ENCODE measurements around the gene LANCL1. TPM values are rescaled to one million over a fixed set of nuclear protein-coding genes. Genes with fewer than 3 reads are reported as not detected.

The LANCL1 gene
- total RNA-seq, result 10 to 100 TPM; 31.7 to 31.9 TPM

- peak; percentile 90 for DNase-seq
- CTCF ChIA-PET, result interaction anchor here (0.9 to 1.0 kb wide), 2 partner anchors 10 to 28 kb away, joined by 3 read pairs; no protein-coding TSS in a partner anchor
Measured at GRCh38 chr2:210476194-210477128, at the start of gene LANCL1. Gene LANCL1, minus strand, starts transcription at chr2:210476759. Its CDS starts 363 bp downstream, at chr2:210476396.

DNA sequence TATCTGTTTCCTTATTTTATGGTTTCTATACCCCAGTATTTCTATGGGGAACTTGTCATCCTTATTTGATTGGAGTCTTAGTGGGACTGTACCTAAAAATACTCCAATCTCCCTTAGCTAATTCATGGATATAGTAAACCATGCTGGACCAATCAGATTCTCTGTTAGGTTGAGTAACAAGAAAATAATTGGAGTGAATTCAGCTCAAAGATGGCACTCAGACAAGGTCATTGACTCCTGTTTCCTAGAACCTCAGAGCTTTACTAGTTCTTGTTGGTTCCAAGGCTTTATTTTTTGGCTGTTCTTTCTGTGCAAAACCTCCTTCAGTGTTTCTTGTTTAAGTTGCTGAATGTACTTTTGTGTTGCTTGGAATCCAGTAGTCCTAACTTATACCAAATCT, 48.0 kb upstream of the LANCL1 start:
- Mint-ChIP-seq H3K36me3 (ENCODE audit: low read depth) (no peaks in the 10 kb centered on the region), H3K27ac (no peak overlapping the region), H3K9me3 (ENCODE audit: insufficient read depth) (no peaks in the 10 kb centered on the region), H3K4me1 (ENCODE audit: low read depth) (peaks cover 2% of the 10 kb centered on the region), H3K4me3 (no peak overlapping the region), H3K27me3 (ENCODE audit: low read depth) (peaks cover 3% of the 10 kb centered on the region)
- POLR2A ChIA-PET, result no interaction called here
- CTCF ChIA-PET, result interaction anchor here (2.4 kb wide), 1 partner anchor 21 kb away, joined by 7 read pairs; no protein-coding TSS in a partner anchor
- no peak for DNase-seq
- no peak for ATAC-seq

More at GRCh38 chr2:210476194-210477128, at the start of gene LANCL1:
- ATAC-seq, result peak; percentile 100
- H3K4me1 Mint-ChIP-seq (ENCODE audit: low read depth), result peaks cover 30% of the 10 kb centered on the region
- peak within 1 kb of the TSS; percentile 96 for H3K4me3 Mint-ChIP-seq
- POLR2A ChIA-PET, result interaction anchor here (0.6 kb wide), 1 partner anchor 979 kb away, joined by 3 read pairs; no protein-coding TSS in a partner anchor
- no peaks in the 10 kb centered on the region for H3K27me3 Mint-ChIP-seq (ENCODE audit: low read depth)
- peak within 1 kb of the TSS; percentile 97 for H3K27ac Mint-ChIP-seq
- no peaks in the 10 kb centered on the region for H3K9me3 Mint-ChIP-seq (ENCODE audit: insufficient read depth)
- peaks cover 18% of the 10 kb centered on the region for H3K36me3 Mint-ChIP-seq (ENCODE audit: low read depth)

DNA sequence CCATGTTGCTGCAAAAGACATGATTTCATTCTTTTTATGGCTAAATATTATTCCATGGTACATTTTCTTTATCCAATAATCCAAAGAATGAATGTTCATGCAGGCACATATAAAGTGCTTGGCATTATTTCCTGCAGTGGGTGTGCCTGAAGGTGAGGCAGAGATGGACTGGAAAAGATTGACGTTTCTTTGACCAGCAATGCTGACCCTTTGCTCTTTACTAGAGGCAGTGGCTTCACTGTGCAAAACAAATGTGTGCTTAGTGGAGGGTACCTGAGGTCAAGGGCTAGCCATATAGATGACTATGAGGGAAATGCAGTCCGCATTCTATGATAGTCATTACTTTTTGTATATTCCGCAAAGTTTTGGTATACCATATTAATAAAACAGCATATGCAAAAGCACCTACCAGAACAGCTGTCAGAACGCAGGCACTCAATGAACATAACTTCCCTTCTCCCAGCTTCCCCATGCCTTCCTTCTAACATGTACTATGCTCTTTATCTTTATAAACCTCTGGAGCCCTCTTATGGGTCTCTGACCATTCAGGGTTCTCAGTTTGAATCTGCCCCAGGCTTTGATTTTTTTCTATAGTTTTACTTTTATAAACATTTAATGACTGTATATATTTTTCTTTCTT, 47.2 kb upstream of the LANCL1 start:
- H3K4me3 Mint-ChIP-seq, result no peak overlapping the region
- peaks cover 5% of the 10 kb centered on the region for H3K4me1 Mint-ChIP-seq (ENCODE audit: low read depth)
- ATAC-seq (no peak), DNase-seq (no peak)
- H3K27me3 Mint-ChIP-seq (ENCODE audit: low read depth), result peaks cover 3% of the 10 kb centered on the region
- CTCF ChIA-PET, result interaction anchor here (2.4 kb wide), 1 partner anchor 21 kb away, joined by 7 read pairs; no protein-coding TSS in a partner anchor
- H3K9me3 Mint-ChIP-seq (ENCODE audit: insufficient read depth), result no peaks in the 10 kb centered on the region
- POLR2A ChIA-PET, result no interaction called here
- H3K36me3 Mint-ChIP-seq (ENCODE audit: low read depth), result no peaks in the 10 kb centered on the region
- no peak overlapping the region for H3K27ac Mint-ChIP-seq

DNA sequence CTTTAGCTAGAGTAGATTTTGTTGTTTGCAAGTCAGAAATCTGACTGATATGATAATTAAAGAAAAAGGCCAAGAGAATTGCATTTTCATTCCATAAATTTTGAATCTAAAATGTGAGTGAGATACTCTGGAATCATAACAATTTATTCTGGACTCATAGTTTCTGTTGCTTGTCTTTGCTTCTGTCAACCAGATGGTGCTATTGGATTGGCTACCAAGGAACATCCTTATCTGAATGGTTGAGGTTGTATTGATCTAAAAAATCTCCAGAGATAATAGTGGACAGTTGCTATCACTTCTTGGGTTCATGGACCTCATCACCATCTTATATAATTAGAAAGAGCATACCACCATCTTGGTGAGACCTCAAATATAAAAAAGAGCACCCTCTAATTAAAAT, 45.8 kb upstream of the LANCL1 start:
- H3K27me3 Mint-ChIP-seq (ENCODE audit: low read depth), result peaks cover 3% of the 10 kb centered on the region
- peaks cover 5% of the 10 kb centered on the region for H3K4me1 Mint-ChIP-seq (ENCODE audit: low read depth)
- DNase-seq (no peak), ATAC-seq (no peak)
- H3K36me3 Mint-ChIP-seq (ENCODE audit: low read depth), result no peaks in the 10 kb centered on the region
- H3K27ac Mint-ChIP-seq, result no peak overlapping the region
- POLR2A ChIA-PET, result no interaction called here
- no peaks in the 10 kb centered on the region for H3K9me3 Mint-ChIP-seq (ENCODE audit: insufficient read depth)
- CTCF ChIA-PET, result no interaction called here
- H3K4me3 Mint-ChIP-seq, result no peak overlapping the region

- no peaks in the 10 kb centered on the region for H3K9me3 Mint-ChIP-seq (ENCODE audit: insufficient read depth)
- ChIA-PET CTCF (no interaction called here), POLR2A (no interaction called here)
- peaks cover 5% of the 10 kb centered on the region for H3K4me1 Mint-ChIP-seq (ENCODE audit: low read depth)
- no peak overlapping the region for H3K27ac Mint-ChIP-seq
- no peak overlapping the region for H3K4me3 Mint-ChIP-seq
- DNase-seq, result no peak
- H3K27me3 Mint-ChIP-seq (ENCODE audit: low read depth), result peaks cover 9% of the 10 kb centered on the region
- ATAC-seq, result no peak
- no peaks in the 10 kb centered on the region for H3K36me3 Mint-ChIP-seq (ENCODE audit: low read depth)
Measured at GRCh38 chr2:210519594-210519993, 43.0 kb upstream of the LANCL1 start.

DNA sequence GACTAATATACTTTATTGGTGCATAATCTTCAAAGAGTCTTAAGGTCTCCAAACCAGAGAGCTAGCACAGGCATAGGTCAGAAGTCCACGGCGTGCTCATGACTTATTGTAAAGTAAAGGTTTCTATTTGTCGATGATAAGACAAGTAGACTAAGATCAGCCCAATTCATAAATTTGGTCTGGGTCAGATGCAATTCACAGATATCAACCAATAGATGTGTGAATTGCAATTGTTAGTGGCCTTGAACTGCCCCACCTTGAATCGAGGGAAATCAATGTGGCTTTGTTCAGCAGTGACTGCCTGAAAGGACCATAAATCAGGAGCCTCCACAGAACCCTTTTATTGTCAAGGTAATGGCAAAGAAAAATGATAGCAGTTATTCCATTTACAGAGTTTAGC, 40.7 kb upstream of the LANCL1 start:
- CTCF ChIA-PET, result interaction anchor here (1.6 kb wide), 1 partner anchor 14 kb away, joined by 5 read pairs; no protein-coding TSS in a partner anchor

DNA sequence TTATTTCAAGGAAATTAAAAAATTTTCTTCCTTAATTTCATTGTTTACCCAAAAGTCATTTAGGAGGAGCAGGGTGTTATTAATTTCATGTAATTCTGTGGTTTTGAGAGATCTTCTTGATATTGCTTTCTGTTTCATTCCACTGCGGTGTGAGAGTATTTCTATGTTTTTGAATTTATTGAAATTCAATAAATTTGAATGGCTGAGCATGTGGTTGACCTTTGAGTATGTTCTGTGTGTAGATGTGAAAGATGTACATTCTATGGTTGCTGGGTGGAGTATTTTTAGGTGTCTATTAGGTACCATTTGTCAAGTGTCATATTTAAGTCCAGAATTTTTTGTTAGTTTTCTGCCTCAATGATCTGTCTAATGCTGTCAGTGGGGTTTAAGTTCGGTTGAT, 39.4 kb upstream of the LANCL1 start:
- H3K27me3 Mint-ChIP-seq (ENCODE audit: low read depth), result peaks cover 6% of the 10 kb centered on the region
- ATAC-seq, result no peak
- DNase-seq, result no peak
- H3K4me3 Mint-ChIP-seq, result no peak overlapping the region
- H3K36me3 Mint-ChIP-seq (ENCODE audit: low read depth), result no peaks in the 10 kb centered on the region
- ChIA-PET CTCF (no interaction called here), POLR2A (no interaction called here)
- no peak overlapping the region for H3K27ac Mint-ChIP-seq
- H3K9me3 Mint-ChIP-seq (ENCODE audit: insufficient read depth), result no peaks in the 10 kb centered on the region
- H3K4me1 Mint-ChIP-seq (ENCODE audit: low read depth), result peaks cover 5% of the 10 kb centered on the region

More for the DNA sequence above, 40.7 kb upstream of the LANCL1 start:
- H3K9me3 Mint-ChIP-seq (ENCODE audit: insufficient read depth), result no peaks in the 10 kb centered on the region
- peaks cover 5% of the 10 kb centered on the region for H3K4me1 Mint-ChIP-seq (ENCODE audit: low read depth)
- DNase-seq (no peak), ATAC-seq (no peak)
- H3K27me3 Mint-ChIP-seq (ENCODE audit: low read depth), result peaks cover 9% of the 10 kb centered on the region
- no peak overlapping the region for H3K4me3 Mint-ChIP-seq
- POLR2A ChIA-PET, result no interaction called here
- H3K36me3 Mint-ChIP-seq (ENCODE audit: low read depth), result no peaks in the 10 kb centered on the region
- H3K27ac Mint-ChIP-seq, result no peak overlapping the region

GRCh38 chr2:210503725-210504191, 27.2 kb upstream of the LANCL1 start:
- Mint-ChIP-seq H3K27me3 (ENCODE audit: low read depth) (peaks cover 7% of the 10 kb centered on the region), H3K4me3 (no peak overlapping the region), H3K9me3 (ENCODE audit: insufficient read depth) (no peaks in the 10 kb centered on the region), H3K36me3 (ENCODE audit: low read depth) (no peaks in the 10 kb centered on the region), H3K27ac (no peak overlapping the region), H3K4me1 (ENCODE audit: low read depth) (peaks cover 7% of the 10 kb centered on the region)
- ATAC-seq (no peak), DNase-seq (no peak)
- ChIA-PET POLR2A (no interaction called here), CTCF (interaction anchor here (0.6 to 1.9 kb wide), 15 partner anchors 8 to 532 kb away, joined by 3 to 10 read pairs (median 5); no protein-coding TSS in a partner anchor)

GRCh38 chr2:210503001-210503623, 26.6 kb upstream of the LANCL1 start:
- Mint-ChIP-seq H3K4me1 (ENCODE audit: low read depth) (peaks cover 7% of the 10 kb centered on the region), H3K27me3 (ENCODE audit: low read depth) (peaks cover 7% of the 10 kb centered on the region), H3K4me3 (peak overlapping the region; percentile 55), H3K9me3 (ENCODE audit: insufficient read depth) (no peaks in the 10 kb centered on the region), H3K27ac (no peak overlapping the region), H3K36me3 (ENCODE audit: low read depth) (no peaks in the 10 kb centered on the region)
- ChIA-PET POLR2A (no interaction called here), CTCF (interaction anchor here (0.6 to 1.9 kb wide), 20 partner anchors 9 to 1608 kb away, joined by 3 to 10 read pairs (median 4); no protein-coding TSS in a partner anchor)
- ATAC-seq, result peak; percentile 65
- DNase-seq, result peak; percentile 46

DNA sequence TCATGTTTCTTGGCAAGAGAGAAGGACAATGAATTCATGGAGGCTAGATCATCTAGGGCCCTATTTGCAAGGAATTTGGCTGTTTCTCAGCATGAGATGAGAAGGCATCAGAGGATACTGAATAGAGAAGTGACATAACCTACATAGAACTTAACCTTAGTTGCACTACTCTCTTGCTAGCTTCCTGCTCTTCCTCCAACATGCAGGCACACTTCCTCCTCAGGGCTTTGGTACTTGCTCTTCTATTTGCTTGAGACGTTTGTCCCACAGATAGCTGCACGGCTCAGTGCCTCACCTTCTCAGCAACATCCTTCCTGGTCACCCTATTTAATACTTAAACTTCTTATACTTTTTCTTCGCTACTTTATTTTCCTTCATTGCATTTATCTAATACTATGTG, 20.0 kb upstream of the LANCL1 start:
- H3K27me3 Mint-ChIP-seq (ENCODE audit: low read depth), result no peaks in the 10 kb centered on the region
- ChIA-PET POLR2A (no interaction called here), CTCF (no interaction called here)
- H3K4me1 Mint-ChIP-seq (ENCODE audit: low read depth), result peaks cover 3% of the 10 kb centered on the region
- no peak overlapping the region for H3K4me3 Mint-ChIP-seq
- H3K27ac Mint-ChIP-seq, result no peak overlapping the region
- no peaks in the 10 kb centered on the region for H3K36me3 Mint-ChIP-seq (ENCODE audit: low read depth)
- DNase-seq (no peak), ATAC-seq (no peak)
- H3K9me3 Mint-ChIP-seq (ENCODE audit: insufficient read depth), result no peaks in the 10 kb centered on the region

- CTCF ChIA-PET, result interaction anchor here (1.7 kb wide), 1 partner anchor 9 kb away, joined by 8 read pairs; no protein-coding TSS in a partner anchor
- no peak overlapping the region for H3K4me3 Mint-ChIP-seq
Measured at GRCh38 chr2:210493528-210493927, 17.0 kb upstream of the LANCL1 start.

More at GRCh38 chr2:210493528-210493927, 17.0 kb upstream of the LANCL1 start:
- POLR2A ChIA-PET, result no interaction called here
- Mint-ChIP-seq H3K27me3 (ENCODE audit: low read depth) (no peaks in the 10 kb centered on the region), H3K36me3 (ENCODE audit: low read depth) (no peaks in the 10 kb centered on the region), H3K27ac (no peak overlapping the region), H3K9me3 (ENCODE audit: insufficient read depth) (no peaks in the 10 kb centered on the region), H3K4me1 (ENCODE audit: low read depth) (peaks cover 3% of the 10 kb centered on the region)
- no peak for DNase-seq
- ATAC-seq, result no peak

Measured in activated CD8-positive, alpha-beta T cell treated with anti-CD3 and anti-CD28 coated beads, Interleukin-2, amount 10 ng/mL, durations not matched to agents 7 days and 5 days (primary cell).